Body of pancreas (tissue), 4 donors: Measurements from ENCODE around the gene ENTPD5. TPM values are rescaled to one million over a fixed set of nuclear protein-coding genes. Genes with fewer than 3 reads are reported as not detected.

Source experiments
- ATAC-seq: fragments of 150-250 bp; one replicate; pipeline ENCODE4 v1.9.1; 2016
- DNase-seq, 4 donors: peaks; one replicate each; pipeline ENCODE4 v3.0.0-alpha.2; 2019
- H3K27ac ChIP-seq, 4 donors: fragments of 200-600 bp; sonication (generic); 1 replicate in 3 of 4; 2 replicates in 1 of 4; pipeline versions ENCODE4 v1.5.1 to v1.6.1; 2016 to 2019; ENCODE audit warnings: mild to moderate bottlenecking in 1 of 4, mixed read lengths in 1 of 4, moderate library complexity in 1 of 4
- H3K27me3 ChIP-seq, 2 donors: fragments of 200-600 bp; sonication (generic); one replicate each; pipeline ENCODE4 v1.6.0; 2016; ENCODE audit warnings: mild to moderate bottlenecking in 1 of 2
- H3K36me3 ChIP-seq, 2 donors: fragments of 200-600 bp; sonication (generic); replicated peaks in 1 of 2; 2 replicates each; pipeline ENCODE4 v1.5.1; 2016; ENCODE audit warnings: low read depth in 2 of 2; ENCODE audit not compliant: insufficient read depth in 1 of 2
- H3K4me1 ChIP-seq: fragments of 200-600 bp; sonication (generic); one replicate; pipeline ENCODE4 v1.6.0; 2016
- H3K4me3 ChIP-seq, 2 donors: fragments of 200-600 bp; sonication (generic); 1 replicate in 1 of 2; 2 replicates in 1 of 2; pipeline ENCODE4 v1.5.1; 2016 to 2019
- H3K9me3 ChIP-seq, 3 donors: fragments of 200-600 bp; sonication (generic); 1 replicate in 2 of 3; 2 replicates in 1 of 3; pipeline ENCODE4 v1.5.1; 2016
- CTCF ChIP-seq, 7 experiments: fragments of 450-650 bp in 4 of 7; fragments of 200-600 bp in 3 of 7; sonication (generic) in 3 of 7; IDR thresholded peaks; one replicate each; pipeline ENCODE4 v1.5.1; 2016 to 2019; ENCODE audit warnings: antibody characterized with exemption in 7 of 7
- POLR2A ChIP-seq, 3 donors: fragments of 450-650 bp; IDR thresholded peaks; one replicate each; pipeline ENCODE4 v1.6.1; 2016; ENCODE audit warnings: antibody characterized with exemption in 3 of 3, mild to moderate bottlenecking in 2 of 3
- WGBS, 2 donors: methylation state at CpG; one replicate each; pipeline ENCODE4 v1.1.5; 2017; 5-methylcytosine and 5-hydroxymethylcytosine counted together
- intact Hi-C: fragments of 100-400 bp; cut with DNase I; formaldehyde crosslinking; loops from one replicate; pipeline ENCODE4 v1.15.1; 2023
- small RNA-seq: library from RNA; depleted of rRNA; stranded (forward); fragments of <200 nt; gene quantifications from one replicate; pipeline ENCODE3, GENCODE V24; 2016
- total RNA-seq, 2 donors: library from RNA; depleted of rRNA; stranded (reverse); fragments of >200 nt; gene quantifications; one replicate each; pipeline ENCODE4 v1.1.0, GENCODE V29; 2016

Gene ENTPD5
- total RNA-seq, 2 donors from 2014 or later: 4.4 to 15.5 TPM

GRCh38 chr14:73909681-73910080 lies 109.4 kb downstream of the ENTPD5 start:
- Histone ChIP-seq H3K27me3 (no peaks in the 10 kb centered on the region), H3K4me1 (peaks cover 8% of the 10 kb centered on the region), H3K27ac (no peak overlapping the region), H3K36me3 (peaks cover 5 to 21% of the 10 kb centered on the region in 2 donors), H3K9me3 (no peaks in the 10 kb centered on the region), H3K4me3 (no peak overlapping the region)
- TF ChIP-seq CTCF (IDR thresholded peaks at IDR 0.05) (no peak), POLR2A (IDR thresholded peaks at IDR 0.05) (no peak)
- DNase-seq: no peak
- no peak for ATAC-seq
- WGBS, 2 donors: 100% methylated on average over 1 of the region's 1 CpG
- intact Hi-C loops: no loop called here

Small RNAs within 50 kb of the gene (small RNA-seq; reads per million reads assigned to genes)
- not detected for gene AC005480.2

Other genes with a start within 250 kb of the ENTPD5 start
- gene PTGR2, start 167.5 kb downstream of the ENTPD5 start, total RNA-seq: 1 to 10 TPM in 1 of 2 donors, under 1 TPM in 1; 0.99 to 8.6 TPM
- gene ZNF410, start 132.4 kb downstream of the ENTPD5 start, total RNA-seq: 10 to 100 TPM; 18.8 to 25.9 TPM
- gene FAM161B, start 69.2 kb downstream of the ENTPD5 start, total RNA-seq: 1 to 10 TPM; 1.0 to 1.6 TPM
- gene COQ6, start 69.0 kb downstream of the ENTPD5 start, total RNA-seq: 10 to 100 TPM in 1 of 2 donors, 1 to 10 TPM in 1; 9.6 to 29.3 TPM
- 1 to 10 TPM; 1.6 to 2.9 TPM for gene BBOF1, start 61 bp upstream of the ENTPD5 start, total RNA-seq
- gene ALDH6A1, start 65.2 kb upstream of the ENTPD5 start, total RNA-seq: 10 to 100 TPM; 17.1 to 20.1 TPM
- gene LIN52, start 65.7 kb upstream of the ENTPD5 start, total RNA-seq: 1 to 10 TPM; 3.9 to 4.6 TPM
- not detected for gene VSX2, start 220.2 kb upstream of the ENTPD5 start, total RNA-seq